ENCODE data around the gene SSBP1.

- TF ChIP-seq, protein P1, sequence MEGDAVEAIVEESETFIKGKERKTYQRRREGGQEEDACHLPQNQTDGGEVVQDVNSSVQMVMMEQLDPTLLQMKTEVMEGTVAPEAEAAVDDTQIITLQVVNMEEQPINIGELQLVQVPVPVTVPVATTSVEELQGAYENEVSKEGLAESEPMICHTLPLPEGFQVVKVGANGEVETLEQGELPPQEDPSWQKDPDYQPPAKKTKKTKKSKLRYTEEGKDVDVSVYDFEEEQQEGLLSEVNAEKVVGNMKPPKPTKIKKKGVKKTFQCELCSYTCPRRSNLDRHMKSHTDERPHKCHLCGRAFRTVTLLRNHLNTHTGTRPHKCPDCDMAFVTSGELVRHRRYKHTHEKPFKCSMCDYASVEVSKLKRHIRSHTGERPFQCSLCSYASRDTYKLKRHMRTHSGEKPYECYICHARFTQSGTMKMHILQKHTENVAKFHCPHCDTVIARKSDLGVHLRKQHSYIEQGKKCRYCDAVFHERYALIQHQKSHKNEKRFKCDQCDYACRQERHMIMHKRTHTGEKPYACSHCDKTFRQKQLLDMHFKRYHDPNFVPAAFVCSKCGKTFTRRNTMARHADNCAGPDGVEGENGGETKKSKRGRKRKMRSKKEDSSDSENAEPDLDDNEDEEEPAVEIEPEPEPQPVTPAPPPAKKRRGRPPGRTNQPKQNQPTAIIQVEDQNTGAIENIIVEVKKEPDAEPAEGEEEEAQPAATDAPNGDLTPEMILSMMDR (conservative IDR thresholded peaks at IDR 0.05; ENCODE audit: low read depth in 2 of 2), result peak; percentile 68 to 77
- TF ChIP-seq EZH2 (IDR thresholded peaks at IDR 0.05; ENCODE audit: low read depth, unreplicated experiment) (no peak), REST (IDR thresholded peaks at IDR 0.05; ENCODE audit: unreplicated experiment) (no peak), CREB1 (CRISPR knock-in tag; IDR thresholded peaks at IDR 0.05; ENCODE audit: low read depth) (peak; percentile 90), NANOG (IDR thresholded peaks at IDR 0.05; ENCODE audit: borderline replicate concordance) (peak; percentile 53; the same call in 1 of the 2 replicates), JUNB (IDR thresholded peaks at IDR 0.05; ENCODE audit: unreplicated experiment) (no peak)
Measured at GRCh38 chr7:141737836-141738591, at the start of gene SSBP1.
